K562 treated with DMSO at 1 percent for 12 hours (cell line): ENCODE measurements around the gene TP53TG3. TPM values are rescaled to one million over a fixed set of nuclear protein-coding genes. Genes with fewer than 3 reads are reported as not detected.

ENCODE experiments used
- total RNA-seq: library from RNA; unstranded; fragments of 300-600 nt; gene quantifications from 2 replicates; pipeline ENCODE4 v1.2.3, GENCODE V29; 2022; ENCODE audit not compliant: insufficient read depth

The TP53TG3 gene
- total RNA-seq: 4.6 and 6.1 TPM in 2 replicates

GRCh38 chr16:32676065-32676464, at the start of gene TP53TG3:
TSS of gene TP53TG3 (minus strand) at chr16:32676165. CDS start at chr16:32676097, 68 bp downstream.

